Brain pericyte (primary cell): ENCODE results near the gene HS3ST3A1.

Source experiments
- DNase-seq: peaks from one replicate; pipeline ENCODE4 v3.0.0-alpha.2; 2012; ENCODE audit warnings: low read depth, low spot score

The HS3ST3A1 gene

GRCh38 chr17:13491916-13492736 lies 109.6 kb downstream of the HS3ST3A1 start:
- DNase-seq: no peak

GRCh38 chr17:13491491-13491890 lies 110.2 kb downstream of the HS3ST3A1 start:
- no peak for DNase-seq

GRCh38 chr17:13490906-13491482 lies 110.7 kb downstream of the HS3ST3A1 start:
- DNase-seq: no peak

GRCh38 chr17:13490427-13490826 lies 111.3 kb downstream of the HS3ST3A1 start:
- no peak for DNase-seq

- DNase-seq: no peak
Measured at GRCh38 chr17:13485327-13485726, 116.4 kb downstream of the HS3ST3A1 start.

- no peak for DNase-seq
Measured at GRCh38 chr17:13484020-13484419, 117.7 kb downstream of the HS3ST3A1 start.

- no peak for DNase-seq
Measured at GRCh38 chr17:13480877-13481276, 120.9 kb downstream of the HS3ST3A1 start.

- no peak for DNase-seq
Measured at GRCh38 chr17:13478326-13478830, 123.4 kb downstream of the HS3ST3A1 start.

GRCh38 chr17:13477180-13477611 lies 124.5 kb downstream of the HS3ST3A1 start:
- DNase-seq: peak; percentile 1

GRCh38 chr17:13476720-13477119 lies 125.0 kb downstream of the HS3ST3A1 start:
- no peak for DNase-seq

- no peak for DNase-seq
Measured at GRCh38 chr17:13475574-13476223, 126.0 kb downstream of the HS3ST3A1 start.

- DNase-seq: peak; percentile 34
Measured at GRCh38 chr17:13474073-13474800, 127.5 kb downstream of the HS3ST3A1 start.

GRCh38 chr17:13465678-13466077 lies 136.1 kb downstream of the HS3ST3A1 start:
- no peak for DNase-seq

GRCh38 chr17:13462673-13463124 lies 139.0 kb downstream of the HS3ST3A1 start:
- DNase-seq: no peak

- peak; percentile 0 for DNase-seq
Measured at GRCh38 chr17:13462146-13462545, 139.6 kb downstream of the HS3ST3A1 start.

- no peak for DNase-seq
Measured at GRCh38 chr17:13460261-13461000, 141.3 kb downstream of the HS3ST3A1 start.

GRCh38 chr17:13457783-13458182 lies 143.9 kb downstream of the HS3ST3A1 start:
- DNase-seq: no peak
